A549 (cell line): ENCODE results near the gene EXOC1. TPM values are rescaled to one million over a fixed set of nuclear protein-coding genes. Genes with fewer than 3 reads are reported as not detected.

Experiments
- ATAC-seq, 2 experiments: fragments of 200-7000 bp in 1 of 2; fragments of >200 bp in 1 of 2; cut with Nextera tagmentation in 1 of 2; cut with Tn5 transposase in 1 of 2; 3 replicates each; pipeline versions ENCODE4 v1.8.0 to v1.9.1; 2018 to 2020; ENCODE audit warnings: mild to moderate bottlenecking in 1 of 2, moderate library complexity in 1 of 2
- CTCF ChIA-PET: fragments of 300-600 bp; sonication (Branson Sonifier 250); formaldehyde crosslinking; extraction: SDS; loops from one replicate; lab custom pipeline; 2021; ENCODE audit warnings: antibody characterized with exemption, inconsistent platforms; lab: Yijun Ruan, JAX
- POLR2A ChIA-PET: fragments of 350-600 bp; formaldehyde crosslinking; extraction: SDS; loops from one replicate; lab custom pipeline; 2021; ENCODE audit warnings: antibody characterized with exemption, inconsistent platforms; lab: Yijun Ruan, JAX
- DNase-seq, 2 experiments: peaks; one replicate each; pipeline versions ENCODE4 v3.0.0 to v3.0.0-alpha.2; 2011 to 2016; ENCODE audit warnings: low read depth in 1 of 2, low spot score in 1 of 2
- FAIRE-seq: peaks from 2 replicates; lab custom pipeline; 2011; peaks lifted over from hg19 to GRCh38; lab: Jason Lieb, UNC
- H3K27ac ChIP-seq, 2 experiments: fragments of >200 bp; sonication (Bioruptor Twin); formaldehyde crosslinking; 3 replicates each; pipeline ENCODE4 v1.5.1; 2016 to 2017
- H3K4me1 ChIP-seq: fragments of >200 bp; sonication (Bioruptor Twin); formaldehyde crosslinking; 3 replicates; pipeline ENCODE4 v1.6.1; 2016
- H3K4me2 ChIP-seq: fragments of >200 bp; sonication (Bioruptor Twin); formaldehyde crosslinking; 3 replicates; pipeline ENCODE4 v1.6.1; 2016
- H3K4me3 ChIP-seq: fragments of >200 bp; sonication (Bioruptor Twin); formaldehyde crosslinking; 3 replicates; pipeline ENCODE4 v1.5.1; 2016
- H3K9me3 ChIP-seq: fragments of >200 bp; sonication (Bioruptor Twin); formaldehyde crosslinking; 3 replicates; pipeline ENCODE4 v1.6.1; 2016
- BCL3 ChIP-seq: fragments of >200 bp; sonication (Bioruptor Twin); formaldehyde crosslinking; IDR thresholded peaks from 3 replicates; pipeline ENCODE4 v1.6.1; 2016
- CEBPB ChIP-seq, 2 experiments: fragments of >200 bp in 1 of 2; sonication (Bioruptor Twin) in 1 of 2; formaldehyde crosslinking in 1 of 2; IDR thresholded peaks; 2 replicates each; pipeline ENCODE4 v1.6.1; 2012 to 2016
- CHD2 ChIP-seq: fragments of 150-350 bp; IDR thresholded peaks from 2 replicates; pipeline ENCODE4 v1.6.1; 2014; ENCODE audit warnings: low read length; ENCODE audit not compliant: partially characterized antibody
- CHD4 ChIP-seq: fragments of 200-600 bp; sonication (generic); IDR thresholded peaks from 2 replicates; pipeline ENCODE4 v1.6.1; 2016; ENCODE audit warnings: antibody characterized with exemption, mild to moderate bottlenecking, borderline replicate concordance
- EHF ChIP-seq: fragments of 250-450 bp; sonication (Bioruptor Pico); IDR thresholded peaks from 2 replicates; pipeline ENCODE4 v1.5.0; 2020; ENCODE audit warnings: mild to moderate bottlenecking
- EHMT2 ChIP-seq: fragments of 200-600 bp; sonication (generic); IDR thresholded peaks from 2 replicates; pipeline ENCODE4 v1.6.1; 2016; ENCODE audit warnings: antibody characterized with exemption, low read depth, mild to moderate bottlenecking, moderate library complexity
- FOSB ChIP-seq: fragments of 250-450 bp; sonication (Bioruptor Pico); IDR thresholded peaks from 2 replicates; pipeline ENCODE4 v1.5.0; 2020; ENCODE audit warnings: mild to moderate bottlenecking, moderate library complexity
- FOXS1 ChIP-seq: fragments of 250-450 bp; sonication (Bioruptor Pico); IDR thresholded peaks from 2 replicates; pipeline ENCODE4 v1.5.0; 2020; ENCODE audit warnings: mild to moderate bottlenecking, moderate library complexity
- HDAC2 ChIP-seq: fragments of 200-600 bp; sonication (generic); IDR thresholded peaks from 2 replicates; pipeline ENCODE4 v1.6.1; 2016
- HES2 ChIP-seq: fragments of >200 bp; sonication (Bioruptor Twin); formaldehyde crosslinking; IDR thresholded peaks from 2 replicates; pipeline ENCODE4 v1.6.1; 2016
- HEYL ChIP-seq: fragments of 250-450 bp; sonication (Bioruptor Pico); IDR thresholded peaks from 2 replicates; pipeline ENCODE4 v1.8.0; 2021; ENCODE audit warnings: mild to moderate bottlenecking, moderate library complexity
- HOXA7 ChIP-seq: fragments of 250-450 bp; sonication (Bioruptor Pico); IDR thresholded peaks from 2 replicates; pipeline ENCODE4 v1.5.0; 2020; ENCODE audit warnings: mild to moderate bottlenecking, moderate library complexity
- HOXB13 ChIP-seq: fragments of 250-450 bp; sonication (Bioruptor Pico); IDR thresholded peaks from 2 replicates; pipeline ENCODE4 v1.5.0; 2020; ENCODE audit warnings: low read depth, mild to moderate bottlenecking, moderate library complexity
- JUN ChIP-seq, 2 experiments: fragments of >200 bp; sonication (Bioruptor Twin); formaldehyde crosslinking; IDR thresholded peaks; 2 replicates in 1 of 2; 3 replicates in 1 of 2; pipeline ENCODE4 v1.6.1; 2016 to 2017
- JUNB ChIP-seq: fragments of >200 bp; sonication (Bioruptor Twin); formaldehyde crosslinking; IDR thresholded peaks from 2 replicates; pipeline ENCODE4 v1.6.1; 2016
- KDM1A ChIP-seq: fragments of 200-600 bp; sonication (generic); IDR thresholded peaks from 2 replicates; pipeline ENCODE4 v1.6.1; 2016; ENCODE audit warnings: low read depth, mild to moderate bottlenecking
- KDM5A ChIP-seq: fragments of 200-600 bp; sonication (generic); IDR thresholded peaks from 2 replicates; pipeline ENCODE4 v1.6.1; 2016; ENCODE audit warnings: antibody characterized with exemption, mild to moderate bottlenecking
- NPAS2 ChIP-seq: fragments of 250-450 bp; sonication (Bioruptor Pico); IDR thresholded peaks from 2 replicates; pipeline ENCODE4 v1.8.0; 2022; ENCODE audit warnings: mild to moderate bottlenecking, moderate library complexity, borderline replicate concordance
- POLR2A ChIP-seq: IDR thresholded peaks from 2 replicates; pipeline ENCODE4 v1.6.1; 2012; ENCODE audit warnings: mild to moderate bottlenecking, low read length
- RCOR1 ChIP-seq: fragments of 150-350 bp; IDR thresholded peaks from 2 replicates; pipeline ENCODE4 v1.6.1; 2014; ENCODE audit warnings: antibody characterized with exemption, low read length, low read depth
- REST ChIP-seq: fragments of 200-600 bp; sonication (generic); IDR thresholded peaks from 2 replicates; pipeline ENCODE4 v1.6.1; 2016; ENCODE audit warnings: antibody characterized with exemption, mild to moderate bottlenecking, moderate library complexity
- TP53 ChIP-seq: fragments of 250-450 bp; sonication (Bioruptor Pico); IDR thresholded peaks from 2 replicates; pipeline ENCODE4 v1.5.0; 2021; ENCODE audit warnings: mild to moderate bottlenecking, moderate library complexity
- ZFP36 ChIP-seq: fragments of 450-650 bp; IDR thresholded peaks from 2 replicates; pipeline ENCODE4 v1.6.1; 2014; ENCODE audit warnings: borderline replicate concordance; ENCODE audit not compliant: partially characterized antibody
- ZNF302 ChIP-seq: fragments of 250-450 bp; sonication (Bioruptor Pico); IDR thresholded peaks from 2 replicates; pipeline ENCODE4 v1.9.0; 2021; ENCODE audit warnings: inconsistent platforms, mild to moderate bottlenecking, moderate library complexity
- WGBS: methylation state at CpG from one replicate; pipeline ENCODE4 v1.1.6; 2017; ENCODE audit errors: missing lambda C conversion rate; 5-methylcytosine and 5-hydroxymethylcytosine counted together
- polyA plus RNA-seq, 4 experiments: library from polyadenylated mRNA; depleted of rRNA in 3 of 4; stranded (reverse); fragments of >200 nt; fragmentation: RNase III in 1 of 4; extraction: RNeasy Plus Mini Kit Qiagen cat#74134 plus additional on column Dnase treatment in 1 of 4; gene quantifications; 2 replicates in 3 of 4; 3 replicates in 1 of 4; pipeline ENCODE4 v1.2.3, GENCODE V29; 2011 to 2017

Gene EXOC1
- polyA plus RNA-seq, 2 of the 4 experiments (the other 2 are of a cell fraction), result 12.8 to 22.4 TPM

- ATAC-seq, result no peak
- CTCF ChIA-PET, result interaction anchor here (2.4 kb wide), 1 partner anchor 10 kb away, joined by 9 read pairs; the partner anchor contains the start of gene CEP135
- WGBS, result 47% methylated on average over 1 of the region's 1 CpG
Measured at GRCh38 chr4:55938481-55938880, 85.0 kb downstream of the EXOC1 start.

GRCh38 chr4:55939421-55939820 is 86.0 kb downstream of the EXOC1 start:
- H3K4me2 ChIP-seq, result no peak overlapping the region
- WGBS, result 58% methylated on average over 2 of the region's 2 CpGs
- peaks cover 4% of the 10 kb centered on the region; the same call in 1 of the 3 replicates for H3K9me3 ChIP-seq
- DNase-seq (no peak), FAIRE-seq (no peak), ATAC-seq (no peak)
- no peak for TF ChIP-seq EHMT2
- TF ChIP-seq HES2, result no peak
- no peak for TF ChIP-seq RCOR1
- no peak for TF ChIP-seq HOXB13
- TF ChIP-seq KDM1A, result no peak
- no peak for TF ChIP-seq ZFP36
- no peak for TF ChIP-seq KDM5A
- TF ChIP-seq FOSB (CRISPR knock-in tag), result no peak
- no peak for TF ChIP-seq FOXS1
- no peak for TF ChIP-seq CEBPB (IDR thresholded peaks at IDR 0.05)
- H3K4me3 ChIP-seq, result no peak overlapping the region
- H3K27ac ChIP-seq, result no peak overlapping the region
- CTCF ChIA-PET, result interaction anchor here (1.8 kb wide), 1 partner anchor 9 kb away, joined by 8 read pairs; the partner anchor contains the start of gene CEP135
- POLR2A ChIA-PET, result no interaction called here
- H3K4me1 ChIP-seq, result no peaks in the 10 kb centered on the region

More at GRCh38 chr4:55938481-55938880, 85.0 kb downstream of the EXOC1 start:
- no peak for FAIRE-seq
- Histone ChIP-seq H3K4me2 (no peak overlapping the region), H3K9me3 (peaks cover 4% of the 10 kb centered on the region; the same call in 1 of the 3 replicates), H3K4me3 (no peak overlapping the region), H3K27ac (no peak overlapping the region)
- POLR2A ChIA-PET, result no interaction called here
- TF ChIP-seq HOXA7 (CRISPR knock-in tag) (no peak), REST (no peak), JUN (IDR thresholded peaks at IDR 0.05) (no peak), CHD4 (no peak), NPAS2 (CRISPR knock-in tag) (no peak), POLR2A (no peak), JUNB (no peak), TP53 (CRISPR knock-in tag) (no peak), ZNF302 (CRISPR knock-in tag) (no peak), KDM1A (no peak), CHD2 (no peak), HEYL (CRISPR knock-in tag) (no peak), BCL3 (no peak), HDAC2 (no peak), EHF (CRISPR knock-in tag) (no peak)
- TF ChIP-seq, all 56 proteins: peak for 0
- H3K4me1 ChIP-seq, result no peaks in the 10 kb centered on the region
- DNase-seq, result no peak
